VCaP (cell line): ENCODE data around the gene SLC19A1.

Experiments
- H3K27ac ChIP-seq: fragments of 450-650 bp; 2 replicates; pipeline ENCODE4 v1.5.1; 2017
- CTCF ChIP-seq: fragments of 450-650 bp; conservative IDR thresholded peaks from 2 replicates; pipeline ENCODE4 v1.5.1; 2017; ENCODE audit warnings: mild to moderate bottlenecking, moderate library complexity

The SLC19A1 gene

GRCh38 chr21:45536301-45537081 is 5.7 kb downstream of the SLC19A1 start:
- H3K27ac ChIP-seq = 0 out of 2 replicates have a peak overlapping the region, but pooled peaks have one; percentile 3
- TF ChIP-seq CTCF = no peak

- TF ChIP-seq CTCF = no peak
- no peak overlapping the region for H3K27ac ChIP-seq
These were observed 6.7 kb downstream of the SLC19A1 start for GRCh38 chr21:45535341-45536081.

- peak overlapping the region; percentile 21; the same call in 1 of the 2 replicates for H3K27ac ChIP-seq
- TF ChIP-seq CTCF = no peak
These were observed 7.5 kb downstream of the SLC19A1 start for GRCh38 chr21:45534636-45535331.

- TF ChIP-seq CTCF = no peak
These were observed 8.2 kb downstream of the SLC19A1 start for GRCh38 chr21:45533846-45534635.

GRCh38 chr21:45533361-45533845 is 8.8 kb downstream of the SLC19A1 start:
- no peak for TF ChIP-seq CTCF

More at GRCh38 chr21:45533846-45534635, 8.2 kb downstream of the SLC19A1 start:
- peak overlapping the region; percentile 21; the same call in 1 of the 2 replicates for H3K27ac ChIP-seq

GRCh38 chr21:45532826-45533360 is 9.3 kb downstream of the SLC19A1 start:
- H3K27ac ChIP-seq = peak overlapping the region; percentile 21
- TF ChIP-seq CTCF = no peak

More at GRCh38 chr21:45533361-45533845, 8.8 kb downstream of the SLC19A1 start:
- H3K27ac ChIP-seq = peak overlapping the region; percentile 21
